Lower leg skin (tissue), 4 donors: Measurements from ENCODE around the gene PSAPL1. TPM values are rescaled to one million over a fixed set of nuclear protein-coding genes. Genes with fewer than 3 reads are reported as not detected.
"Not testable (repeated sequence)": the region's sequence is repeated elsewhere in the genome, so short reads cannot be mapped to it uniquely, and the experiment has no call there.

ENCODE experiments used
- DNase-seq, 2 donors: peaks; one replicate each; pipeline ENCODE4 v3.0.0-alpha.2; 2019; ENCODE audit warnings: low spot score in 2 of 2
- H3K4me3 ChIP-seq: fragments of 200-600 bp; sonication (generic); 2 replicates; pipeline ENCODE4 v1.5.1; 2017; ENCODE audit warnings: mild to moderate bottlenecking, low read depth; ENCODE audit not compliant: poor library complexity, severe bottlenecking
- POLR2A ChIP-seq, 2 donors: fragments of 450-650 bp; IDR thresholded peaks; one replicate each; pipeline ENCODE4 v1.6.1; 2016 to 2017; ENCODE audit warnings: antibody characterized with exemption in 2 of 2, mild to moderate bottlenecking in 1 of 2, moderate library complexity in 1 of 2
- WGBS, 2 donors: methylation state at CpG; one replicate each; pipeline ENCODE4 v1.1.5; 2018; 5-methylcytosine and 5-hydroxymethylcytosine counted together
- intact Hi-C: fragments of 100-400 bp; cut with DNase I; formaldehyde crosslinking; loops from one replicate; pipeline ENCODE4 v1.15.0; 2023; ENCODE audit warnings: low total_unique reads
- total RNA-seq, 4 donors: library from RNA; depleted of rRNA; stranded (reverse); fragments of >200 nt; gene quantifications; one replicate each; pipeline ENCODE4 v1.1.0, GENCODE V29; 2016
- TF ChIP-seq, protein P1 (sequence below), 3 donors: fragments of 450-650 bp; IDR thresholded peaks; one replicate each; pipeline ENCODE4 v1.5.1; 2016; ENCODE audit warnings: antibody characterized with exemption in 3 of 3, mild to moderate bottlenecking in 3 of 3, moderate library complexity in 2 of 3

Gene PSAPL1
- total RNA-seq, 4 donors from 2014 or later: 142 to 570 (median 249) TPM

DNA sequence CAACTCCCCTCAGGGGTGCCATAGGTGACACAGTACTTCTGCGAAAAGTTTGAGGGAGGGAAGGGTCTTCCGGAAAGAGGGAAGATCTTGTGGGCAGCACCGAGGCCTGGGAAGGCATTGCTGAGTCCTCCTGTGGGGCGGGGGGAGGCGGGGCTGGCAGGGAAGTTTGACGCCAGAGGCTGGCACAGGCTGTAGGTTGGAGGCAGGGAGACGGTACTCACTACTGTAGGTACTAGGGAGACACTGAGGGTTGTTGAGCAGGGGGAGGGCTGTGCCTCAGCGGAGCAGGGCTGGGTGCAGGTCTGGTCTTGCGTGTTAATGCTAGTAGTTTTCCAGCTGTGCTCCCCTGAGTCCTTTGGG lies 23.3 kb upstream of the PSAPL1 start:
- intact Hi-C loops: no loop called here
- DNase-seq: no peak
- TF ChIP-seq, protein P1, sequence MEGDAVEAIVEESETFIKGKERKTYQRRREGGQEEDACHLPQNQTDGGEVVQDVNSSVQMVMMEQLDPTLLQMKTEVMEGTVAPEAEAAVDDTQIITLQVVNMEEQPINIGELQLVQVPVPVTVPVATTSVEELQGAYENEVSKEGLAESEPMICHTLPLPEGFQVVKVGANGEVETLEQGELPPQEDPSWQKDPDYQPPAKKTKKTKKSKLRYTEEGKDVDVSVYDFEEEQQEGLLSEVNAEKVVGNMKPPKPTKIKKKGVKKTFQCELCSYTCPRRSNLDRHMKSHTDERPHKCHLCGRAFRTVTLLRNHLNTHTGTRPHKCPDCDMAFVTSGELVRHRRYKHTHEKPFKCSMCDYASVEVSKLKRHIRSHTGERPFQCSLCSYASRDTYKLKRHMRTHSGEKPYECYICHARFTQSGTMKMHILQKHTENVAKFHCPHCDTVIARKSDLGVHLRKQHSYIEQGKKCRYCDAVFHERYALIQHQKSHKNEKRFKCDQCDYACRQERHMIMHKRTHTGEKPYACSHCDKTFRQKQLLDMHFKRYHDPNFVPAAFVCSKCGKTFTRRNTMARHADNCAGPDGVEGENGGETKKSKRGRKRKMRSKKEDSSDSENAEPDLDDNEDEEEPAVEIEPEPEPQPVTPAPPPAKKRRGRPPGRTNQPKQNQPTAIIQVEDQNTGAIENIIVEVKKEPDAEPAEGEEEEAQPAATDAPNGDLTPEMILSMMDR (IDR thresholded peaks at IDR 0.05): no peak
- TF ChIP-seq POLR2A (IDR thresholded peaks at IDR 0.05): no peak
- no peak overlapping the region for H3K4me3 ChIP-seq
- 70 to 78% methylated on average over 8 to 9 of the region's 9 CpGs for WGBS, 2 donors

- H3K4me3 ChIP-seq: no peak overlapping the region
- no peak for TF ChIP-seq POLR2A (IDR thresholded peaks at IDR 0.05)
- TF ChIP-seq, protein P1 (IDR thresholded peaks at IDR 0.05): no peak
- DNase-seq: no peak
- 86% methylated on average over 16 of the region's 16 CpGs for WGBS, 2 donors
- intact Hi-C loops: no loop called here
Observed at GRCh38 chr4:7457201-7458065, 22.7 kb upstream of the PSAPL1 start.

- intact Hi-C loops, H3K4me3 ChIP-seq, DNase-seq: not testable (repeated sequence)
- 82 to 85% methylated on average over 9 of the region's 9 CpGs for WGBS, 2 donors
Observed at GRCh38 chr4:7452802-7453201, 18.1 kb upstream of the PSAPL1 start.

- no peak overlapping the region for H3K4me3 ChIP-seq
- intact Hi-C loops: no loop called here
- no peak for DNase-seq
- no peak for TF ChIP-seq POLR2A (IDR thresholded peaks at IDR 0.05)
- TF ChIP-seq, protein P1 (IDR thresholded peaks at IDR 0.05): no peak
- 86 to 95% methylated on average over 6 of the region's 6 CpGs for WGBS, 2 donors
Observed at GRCh38 chr4:7451800-7452199, 17.1 kb upstream of the PSAPL1 start.

- 32 to 44% methylated on average over 2 of the region's 2 CpGs for WGBS, 2 donors
- intact Hi-C loops: no loop called here
- TF ChIP-seq, protein P1 (IDR thresholded peaks at IDR 0.05): no peak
- TF ChIP-seq POLR2A (IDR thresholded peaks at IDR 0.05): no peak
- H3K4me3 ChIP-seq: no peak overlapping the region
- no peak for DNase-seq
Observed at GRCh38 chr4:7451434-7451789, 16.7 kb upstream of the PSAPL1 start.

GRCh38 chr4:7450775-7451433 lies 16.2 kb upstream of the PSAPL1 start:
- H3K4me3 ChIP-seq: no peak overlapping the region
- 78 to 81% methylated on average over 5 of the region's 5 CpGs for WGBS, 2 donors
- DNase-seq: no peak
- intact Hi-C loops: no loop called here
- TF ChIP-seq, protein P1 (IDR thresholded peaks at IDR 0.05): no peak
